B cell (primary cell): ENCODE data around the gene TSC22D1. TPM values are rescaled to one million over a fixed set of nuclear protein-coding genes. Genes with fewer than 3 reads are reported as not detected.

Experiments
- ATAC-seq: fragments of 200-7000 bp; cut with Tn5 transposase; one replicate; pipeline ENCODE4 v1.10.0; 2021; ENCODE audit warnings: low read depth, mild to moderate bottlenecking, moderate number of reproducible peaks, moderate library complexity
- CTCF ChIA-PET: fragments of 350-600 bp; sonication (Branson Sonifier 250); formaldehyde crosslinking; loops from one replicate; lab custom pipeline; 2021; ENCODE audit warnings: antibody characterized with exemption, inconsistent platforms; lab: Charles Lee
- POLR2A ChIA-PET: fragments of 350-600 bp; sonication (Branson Sonifier 250); formaldehyde crosslinking; loops from one replicate; lab custom pipeline; 2021; ENCODE audit warnings: antibody characterized with exemption; lab: Charles Lee
- DNase-seq: peaks from one replicate; pipeline ENCODE4 v3.0.0; 2013
- H2AFZ ChIP-seq: 2 replicates; pipeline ENCODE4 v1.6.1; 2012; ENCODE audit warnings: mild to moderate bottlenecking, low read depth, low read length; ENCODE audit not compliant: insufficient read depth, poor library complexity, severe bottlenecking
- H3K27ac ChIP-seq, 2 donors: 1 replicate in 1 of 2; 2 replicates in 1 of 2; pipeline ENCODE4 v1.5.1; 2012 to 2013; ENCODE audit warnings: low read length in 2 of 2, mild to moderate bottlenecking in 2 of 2, moderate library complexity in 1 of 2
- H3K27me3 ChIP-seq, 4 experiments: fragments of 200-600 bp in 1 of 4; sonication (generic) in 1 of 4; replicated peaks in 1 of 4; 1 replicate in 2 of 4; 2 replicates in 2 of 4; pipeline versions ENCODE4 v1.6.1 to v1.7.0; 2013 to 2016; ENCODE audit warnings: low read length in 3 of 4, mild to moderate bottlenecking in 2 of 4, mixed read lengths in 1 of 4, moderate library complexity in 1 of 4; ENCODE audit not compliant: insufficient read depth in 4 of 4, control insufficient read depth in 3 of 4; ENCODE audit errors: control extremely low read depth in 1 of 4
- H3K36me3 ChIP-seq, 2 experiments: replicated peaks in 1 of 2; 1 replicate in 1 of 2; 2 replicates in 1 of 2; pipeline versions ENCODE4 v1.6.1 to v1.7.1; 2013; ENCODE audit warnings: low read length in 1 of 2; ENCODE audit not compliant: insufficient read depth in 2 of 2, control insufficient read depth in 1 of 2; ENCODE audit errors: control extremely low read depth in 1 of 2, extremely low read depth in 1 of 2
- H3K4me1 ChIP-seq, 2 donors: fragments of 200-600 bp in 1 of 2; sonication (generic) in 1 of 2; 1 replicate in 1 of 2; 2 replicates in 1 of 2; pipeline versions ENCODE4 v1.5.1 to v1.6.1; 2013 to 2017; ENCODE audit warnings: low read length in 2 of 2; ENCODE audit not compliant: control insufficient read depth in 2 of 2, insufficient read depth in 2 of 2
- H3K4me2 ChIP-seq: replicated peaks from 2 replicates; pipeline ENCODE3; 2012; ENCODE audit warnings: mild to moderate bottlenecking, low read depth, low read length; ENCODE audit not compliant: poor library complexity, severe bottlenecking
- H3K4me3 ChIP-seq, 5 experiments: fragments of 200-600 bp in 1 of 5; sonication (generic) in 1 of 5; 1 replicate in 3 of 5; 2 replicates in 2 of 5; pipeline versions ENCODE4 v1.5.1 to v1.7.0; 2011 to 2016; ENCODE audit warnings: low read length in 4 of 5, mild to moderate bottlenecking in 4 of 5, low read depth in 2 of 5, control low read depth in 1 of 5, moderate library complexity in 1 of 5; ENCODE audit not compliant: insufficient read depth in 1 of 5; ENCODE audit errors: control extremely low read depth in 1 of 5, extremely low read depth in 1 of 5
- H3K79me2 ChIP-seq: fragments of 200-600 bp; sonication (generic); one replicate; pipeline ENCODE4 v1.6.0; 2016; ENCODE audit warnings: low read length; ENCODE audit not compliant: control insufficient read depth, insufficient read depth
- H3K9ac ChIP-seq: fragments of 200-600 bp; sonication (generic); 2 replicates; pipeline ENCODE4 v1.6.1; 2017; ENCODE audit warnings: mild to moderate bottlenecking, low read length, moderate library complexity
- H3K9me3 ChIP-seq, 3 donors: one replicate each; pipeline versions ENCODE4 v1.6.1 to v1.7.1; 2013; ENCODE audit warnings: low read length in 2 of 3; ENCODE audit not compliant: control insufficient read depth in 2 of 3, insufficient read depth in 1 of 3; ENCODE audit errors: control extremely low read depth in 1 of 3
- H4K20me1 ChIP-seq: 2 replicates; pipeline ENCODE4 v1.6.0; 2012; ENCODE audit warnings: mild to moderate bottlenecking, low read length; ENCODE audit not compliant: insufficient read depth, control insufficient read depth, poor library complexity, severe bottlenecking
- H3K27ac Mint-ChIP-seq: one replicate; pipeline ENCODE4 v1.8.0; 2021; ENCODE audit warnings: mixed read lengths
- H3K27me3 Mint-ChIP-seq: one replicate; pipeline ENCODE4 v1.8.0; 2021; ENCODE audit warnings: mixed read lengths
- H3K4me1 Mint-ChIP-seq: one replicate; pipeline ENCODE4 v1.8.0; 2021; ENCODE audit warnings: mixed read lengths
- H3K4me3 Mint-ChIP-seq: one replicate; pipeline ENCODE4 v1.8.0; 2021; ENCODE audit warnings: mixed read lengths
- H3K9me3 Mint-ChIP-seq: one replicate; pipeline ENCODE4 v1.8.0; 2022; ENCODE audit warnings: mixed read lengths; ENCODE audit not compliant: insufficient read depth
- CTCF ChIP-seq: fragments of 200-600 bp; IDR thresholded peaks from one replicate; pipeline ENCODE4 v1.8.0; 2022; ENCODE audit warnings: antibody characterized with exemption, mild to moderate bottlenecking
- EZH2 ChIP-seq: IDR thresholded peaks from 2 replicates; pipeline ENCODE4 v1.6.1; 2012; ENCODE audit warnings: borderline replicate concordance, low read depth, mild to moderate bottlenecking, moderate library complexity, low read length; ENCODE audit not compliant: insufficient read depth, poor library complexity, severe bottlenecking
- WGBS: methylation state at CpG from one replicate; pipeline ENCODE4 v1.1.5; 2013; ENCODE audit warnings: missing lambda C conversion rate; ENCODE audit not compliant: insufficient coverage; 5-methylcytosine and 5-hydroxymethylcytosine counted together
- intact Hi-C: fragments of 100-400 bp; cut with micrococcal nuclease; formaldehyde crosslinking; loops from one replicate; pipeline ENCODE4 v1.10.0; 2022
- polyA plus RNA-seq: library from polyadenylated mRNA; depleted of rRNA; stranded (reverse); fragments of >200 nt; gene quantifications from 2 replicates; pipeline ENCODE4 v1.2.3, GENCODE V29; 2012
- total RNA-seq, 2 donors: library from RNA; stranded (reverse); fragments of 120-200 nt in 1 of 2; gene quantifications; 1 replicate in 1 of 2; 2 replicates in 1 of 2; pipeline versions ENCODE4 v1.2.3 to v1.2.4, GENCODE V29; 2013 to 2022

The TSC22D1 gene
- total and polyA plus RNA-seq, 2 donors (not counting 1 experiment from before 2014, with no cell fraction given), result 7.0 to 36.6 TPM

GRCh38 chr13:44404261-44405132 lies 171.6 kb downstream of the TSC22D1 start:
- Mint-ChIP-seq H3K4me3 (no peak overlapping the region), H3K9me3 (no peaks in the 10 kb centered on the region), H3K4me1 (no peaks in the 10 kb centered on the region), H3K27me3 (peaks cover 20% of the 10 kb centered on the region), H3K27ac (no peak overlapping the region)
- no peak for DNase-seq
- no peak overlapping the region for H3K4me3 ChIP-seq
- H3K4me2 ChIP-seq, result no peak overlapping the region
- ATAC-seq, result no peak
- H4K20me1 ChIP-seq, result no peaks in the 10 kb centered on the region
- H3K4me1 ChIP-seq, result no peaks in the 10 kb centered on the region
- no peak overlapping the region for H3K9ac ChIP-seq
- no peak overlapping the region for H3K27ac ChIP-seq
- POLR2A ChIA-PET, result no interaction called here
- TF ChIP-seq CTCF, result no peak
- no peak for TF ChIP-seq EZH2
- H3K36me3 ChIP-seq, result no peaks in the 10 kb centered on the region
- H3K9me3 ChIP-seq, result no peaks in the 10 kb centered on the region
- intact Hi-C loops, result no loop called here
- no peak overlapping the region for H2AFZ ChIP-seq
- no peaks in the 10 kb centered on the region for H3K79me2 ChIP-seq
- 91% methylated on average over 10 of the region's 15 CpGs for WGBS
- H3K27me3 ChIP-seq, result peaks cover 0 to 2% (median 0%) of the 10 kb centered on the region in 4 experiments
- CTCF ChIA-PET, result no interaction called here

DNA sequence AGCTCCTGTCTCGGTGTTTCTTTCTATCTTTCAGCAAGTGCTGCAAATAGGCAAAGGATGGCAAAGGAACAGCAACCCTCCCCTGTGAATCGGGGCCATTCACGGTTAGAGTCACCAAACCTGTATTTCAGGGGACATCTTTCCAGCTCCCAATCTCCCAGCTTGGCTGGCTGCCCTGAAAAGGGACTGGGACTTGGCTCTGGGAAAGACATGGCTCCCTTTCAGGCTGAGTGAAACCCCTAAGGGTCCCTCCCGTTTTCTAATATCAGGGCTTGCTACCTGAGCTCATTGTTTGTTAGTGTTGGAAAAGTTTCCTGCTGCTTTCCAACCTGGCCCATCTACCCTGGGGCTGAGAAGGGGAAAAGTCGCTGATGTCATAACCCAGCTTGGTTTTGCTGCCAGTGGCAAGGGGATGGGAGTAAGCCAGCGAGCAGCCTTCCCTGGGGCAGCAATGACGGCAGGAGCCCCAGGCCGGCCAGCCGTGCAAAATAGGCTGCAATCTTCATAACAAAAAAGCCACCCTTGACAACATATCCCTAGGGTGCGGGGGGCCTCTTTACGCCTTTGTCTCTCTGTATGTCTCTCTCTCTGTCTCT lies 172.6 kb downstream of the TSC22D1 start:
- no peaks in the 10 kb centered on the region for H3K9me3 Mint-ChIP-seq
- no peak overlapping the region for H3K27ac ChIP-seq
- no peak for ATAC-seq
- H3K9ac ChIP-seq, result no peak overlapping the region
- H3K36me3 ChIP-seq, result no peaks in the 10 kb centered on the region
- no peaks in the 10 kb centered on the region for H3K4me1 ChIP-seq
- H3K4me3 Mint-ChIP-seq, result no peak overlapping the region
- CTCF ChIA-PET, result no interaction called here
- DNase-seq, result no peak
- no peak overlapping the region for H3K27ac Mint-ChIP-seq
- H3K4me3 ChIP-seq, result no peak overlapping the region
- POLR2A ChIA-PET, result no interaction called here
- peaks cover 0 to 2% (median 0%) of the 10 kb centered on the region in 4 experiments for H3K27me3 ChIP-seq
- TF ChIP-seq EZH2 (no peak), CTCF (no peak)
- no peaks in the 10 kb centered on the region for H3K9me3 ChIP-seq
- intact Hi-C loops, result no loop called here
- H3K4me2 ChIP-seq, result no peak overlapping the region
- peaks cover 15% of the 10 kb centered on the region for H3K27me3 Mint-ChIP-seq
- H4K20me1 ChIP-seq, result no peaks in the 10 kb centered on the region
- no peaks in the 10 kb centered on the region for H3K4me1 Mint-ChIP-seq
- H2AFZ ChIP-seq, result no peak overlapping the region
- 79% methylated on average over 10 of the region's 11 CpGs for WGBS
- H3K79me2 ChIP-seq, result no peaks in the 10 kb centered on the region
